Transverse colon (tissue), 4 donors: Measurements from ENCODE around the gene SLC2A4. TPM values are rescaled to one million over a fixed set of nuclear protein-coding genes. Genes with fewer than 3 reads are reported as not detected.
A peak's percentile ranks its signal among the peaks of the same experiment; 100 is the strongest.

Experiments used
- DNase-seq: peaks from one replicate; pipeline ENCODE4 v3.0.0-alpha.2; 2019
- H3K27ac ChIP-seq, 4 donors: fragments of 200-600 bp; sonication (generic); 2 replicates each; pipeline ENCODE4 v1.5.1; 2016 to 2018; ENCODE audit warnings: inconsistent platforms in 4 of 4
- H3K27me3 ChIP-seq: fragments of 200-600 bp; sonication (generic); 2 replicates; pipeline ENCODE4 v1.5.1; 2017; ENCODE audit warnings: inconsistent platforms
- H3K36me3 ChIP-seq, 4 donors: fragments of 200-600 bp; sonication (generic); 2 replicates each; pipeline ENCODE4 v1.5.1; 2017 to 2019; ENCODE audit warnings: inconsistent platforms in 4 of 4
- H3K4me1 ChIP-seq, 4 donors: fragments of 200-600 bp; sonication (generic); 2 replicates each; pipeline ENCODE4 v1.5.1; 2017 to 2020; ENCODE audit warnings: inconsistent platforms in 4 of 4
- H3K4me3 ChIP-seq, 4 donors: fragments of 200-600 bp; sonication (generic); 1 replicate in 1 of 4; 2 replicates in 3 of 4; pipeline versions ENCODE4 v1.5.1 to v1.6.1; 2017 to 2019; ENCODE audit warnings: inconsistent platforms in 4 of 4
- H3K9me3 ChIP-seq, 2 donors: fragments of 200-600 bp; sonication (generic); 2 replicates each; pipeline ENCODE4 v1.5.1; 2017 to 2019; ENCODE audit warnings: inconsistent platforms in 2 of 2
- CTCF ChIP-seq, 5 experiments: fragments of 200-600 bp in 3 of 5; fragments of 450-650 bp in 2 of 5; sonication (generic) in 3 of 5; IDR thresholded peaks; 1 replicate in 2 of 5; 2 replicates in 3 of 5; pipeline ENCODE4 v1.5.1; 2016 to 2017; ENCODE audit warnings: antibody characterized with exemption in 5 of 5, inconsistent platforms in 3 of 5, mild to moderate bottlenecking in 2 of 5, moderate library complexity in 1 of 5
- EP300 ChIP-seq: sonication (generic); formaldehyde crosslinking; IDR thresholded peaks from one replicate; pipeline ENCODE4 v1.6.1; 2017; ENCODE audit warnings: antibody characterized with exemption, low read depth
- POLR2A ChIP-seq: fragments of 450-650 bp; IDR thresholded peaks from one replicate; pipeline ENCODE4 v1.6.1; 2016; ENCODE audit warnings: antibody characterized with exemption, mild to moderate bottlenecking, moderate library complexity
- POLR2AphosphoS5 ChIP-seq, 3 donors: sonication (generic); formaldehyde crosslinking; IDR thresholded peaks; one replicate each; pipeline ENCODE4 v1.6.1; 2016; ENCODE audit warnings: antibody characterized with exemption in 3 of 3
- WGBS, 2 donors: methylation state at CpG; one replicate each; pipeline ENCODE4 v1.1.5; 2018; ENCODE audit warnings: low coverage in 1 of 2; 5-methylcytosine and 5-hydroxymethylcytosine counted together
- in situ Hi-C, 4 donors: fragments of 200-750 bp; cut with MboI; loops; one replicate each; pipeline versions ENCODE4 v1.15.0 to v1.15.1; 2017; ENCODE audit warnings: low sequenced_read_pairs in 3 of 4, low pct_ligation_motif_present in 1 of 4, low pct_unique_long_range_greater_than_20kb in 1 of 4
- intact Hi-C: fragments of 100-400 bp; cut with DNase I; formaldehyde crosslinking; loops from one replicate; pipeline ENCODE4 v1.15.1; 2023; ENCODE audit warnings: low total_unique reads
- total RNA-seq, 4 donors: library from RNA; depleted of rRNA; stranded (reverse); fragments of >200 nt; gene quantifications; one replicate each; pipeline ENCODE4 v1.1.0, GENCODE V29; 2016

The SLC2A4 gene
- total RNA-seq, 4 donors from 2014 or later: 9.7 to 35.5 (median 20.3) TPM

- H3K36me3 ChIP-seq: peaks cover 0 to 32% (median 15%) of the 10 kb centered on the region in 4 donors
- in situ Hi-C loops: no loop called here
- WGBS, 2 donors: 1% methylated on average over 50 of the region's 104 CpGs; no CpG with 5 or more reads in 1 of the 2 donors
- intact Hi-C loops: no loop called here
- H3K27ac ChIP-seq: peak overlapping the region; percentile 99 to 100 (median 100)
- peaks cover 11 to 33% (median 24%) of the 10 kb centered on the region in 4 donors for H3K4me1 ChIP-seq
- TF ChIP-seq CTCF (IDR thresholded peaks at IDR 0.05) (peak in 1 of 5 experiments; percentile 28), EP300 (no peak)
- no peaks in the 10 kb centered on the region for H3K27me3 ChIP-seq
- H3K9me3 ChIP-seq: no peaks in the 10 kb centered on the region
- peak overlapping the region; percentile 85 to 99 (median 96) for H3K4me3 ChIP-seq
- DNase-seq: peak; percentile 60
Observed at GRCh38 chr17:7307686-7308624, 26.4 kb downstream of the SLC2A4 start.

DNA sequence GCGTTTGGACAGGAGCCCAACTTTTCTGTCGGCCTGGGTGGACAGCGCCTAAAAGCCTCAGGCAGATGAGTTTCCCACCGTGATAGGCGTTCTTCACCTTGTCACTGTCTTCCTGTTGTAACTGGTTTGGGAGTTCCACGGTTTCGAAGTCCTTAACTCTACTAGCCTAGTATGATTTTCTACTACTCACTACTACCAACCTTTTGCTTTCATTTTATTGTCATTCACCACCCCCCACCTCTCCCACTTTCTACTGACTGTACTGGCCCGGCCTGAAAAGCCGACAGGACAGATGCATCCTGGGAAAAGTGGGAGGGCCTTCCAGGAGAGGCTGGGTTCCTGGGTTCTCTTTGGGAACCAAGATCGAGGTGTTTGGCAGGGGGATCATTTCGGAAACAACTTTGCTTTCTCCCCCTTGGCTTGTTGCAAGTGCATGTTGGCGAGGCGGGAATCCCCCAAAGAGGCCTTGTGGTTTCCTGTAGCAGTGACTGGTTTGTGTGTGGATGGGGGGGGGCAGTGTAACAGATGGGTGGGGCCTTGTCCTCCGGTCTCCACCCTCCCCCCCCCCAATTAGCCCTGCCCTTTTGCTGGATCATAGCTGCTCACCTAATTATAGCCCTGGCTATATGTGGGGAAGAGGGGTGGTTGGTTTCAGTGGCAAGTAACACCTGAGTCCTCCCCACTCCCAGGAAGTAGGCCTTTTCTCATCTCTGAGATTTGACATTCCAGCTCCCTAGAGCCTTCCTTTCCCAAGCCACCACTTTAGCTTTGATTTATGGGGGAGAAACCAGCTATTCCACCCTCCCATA is 27.3 kb downstream of the SLC2A4 start:
- H3K9me3 ChIP-seq: no peaks in the 10 kb centered on the region
- peaks cover 0 to 38% (median 18%) of the 10 kb centered on the region in 4 donors for H3K36me3 ChIP-seq
- TF ChIP-seq CTCF (IDR thresholded peaks at IDR 0.05) (no peak), POLR2A (peak; percentile 61), POLR2AphosphoS5 (IDR thresholded peaks at IDR 0.05) (peak; percentile 61 to 74 (median 66)), EP300 (no peak)
- 0% methylated on average over 8 to 14 of the region's 14 CpGs for WGBS, 2 donors
- intact Hi-C loops (no loop called here), in situ Hi-C loops (no loop called here)
- H3K4me3 ChIP-seq: peak overlapping the region; percentile 85 to 99 (median 96)
- H3K4me1 ChIP-seq: peaks cover 16 to 42% (median 26%) of the 10 kb centered on the region in 4 donors
- no peaks in the 10 kb centered on the region for H3K27me3 ChIP-seq
- peak overlapping the region; percentile 99 to 100 (median 100) for H3K27ac ChIP-seq
- DNase-seq: peak; percentile 89

DNA sequence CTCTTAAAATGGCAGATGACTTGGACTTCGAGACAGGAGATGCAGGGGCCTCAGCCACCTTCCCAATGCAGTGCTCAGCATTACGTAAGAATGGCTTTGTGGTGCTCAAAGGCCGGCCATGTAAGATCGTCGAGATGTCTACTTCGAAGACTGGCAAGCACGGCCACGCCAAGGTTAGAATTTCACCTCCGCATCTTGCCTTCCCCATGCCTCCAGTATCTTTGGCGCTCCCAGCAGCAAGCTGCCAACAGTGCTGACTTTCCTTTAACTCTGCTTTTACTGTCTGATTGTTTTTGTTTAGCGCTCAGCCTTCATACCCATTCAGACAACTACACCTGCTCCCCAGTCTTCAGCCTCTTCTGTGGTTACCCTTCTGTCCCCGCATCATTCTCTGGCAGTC is 28.1 kb downstream of the SLC2A4 start:
- intact Hi-C loops (no loop called here), in situ Hi-C loops (no loop called here)
- Histone ChIP-seq H3K9me3 (no peaks in the 10 kb centered on the region), H3K36me3 (peaks cover 0 to 38% (median 18%) of the 10 kb centered on the region in 4 donors), H3K4me3 (peak overlapping the region in 2 of 4 donors; percentile 95 to 98), H3K4me1 (peaks cover 22 to 50% (median 33%) of the 10 kb centered on the region in 4 donors), H3K27me3 (no peaks in the 10 kb centered on the region), H3K27ac (peak overlapping the region; percentile 99 to 100 (median 100))
- 79 to 88% methylated on average over 4 to 12 of the region's 12 CpGs for WGBS, 2 donors
- DNase-seq: no peak
- TF ChIP-seq EP300 (no peak), POLR2AphosphoS5 (IDR thresholded peaks at IDR 0.05) (no peak), POLR2A (no peak), CTCF (IDR thresholded peaks at IDR 0.05) (no peak)
